NCI-H1694 treated with DMSO at 0.1 percent for 48 hours (cell line): ENCODE measurements around the gene MAGEB17.
"Not testable (repeated sequence)": the region's sequence is repeated elsewhere in the genome, so short reads cannot be mapped to it uniquely, and the experiment has no call there.

Experiments
- DNase-seq: peaks from one replicate; lab custom pipeline; 2025; lab: John Stamatoyannopoulos, UW

The MAGEB17 gene

GRCh38 chrX:16156692-16157331, 10.5 kb upstream of the MAGEB17 start:
- no peak for DNase-seq

- no peak for DNase-seq
These were observed 6.6 kb upstream of the MAGEB17 start for GRCh38 chrX:16160729-16161128.

- DNase-seq = not testable (repeated sequence)
These were observed 6.1 kb upstream of the MAGEB17 start for GRCh38 chrX:16161173-16161572.

GRCh38 chrX:16162391-16162790, 4.9 kb upstream of the MAGEB17 start:
- no peak for DNase-seq

- DNase-seq = no peak
These were observed 2.5 kb upstream of the MAGEB17 start for GRCh38 chrX:16164748-16165147.

- no peak for DNase-seq
These were observed 3.8 kb downstream of the MAGEB17 start for GRCh38 chrX:16171039-16171438.

- no peak for DNase-seq
These were observed 4.7 kb downstream of the MAGEB17 start for GRCh38 chrX:16171944-16172343.

- DNase-seq = no peak
These were observed 5.1 kb downstream of the MAGEB17 start for GRCh38 chrX:16172391-16172790.

- no peak for DNase-seq
These were observed 8.2 kb downstream of the MAGEB17 start for GRCh38 chrX:16175329-16176061.

- no peak for DNase-seq
These were observed 10.0 kb downstream of the MAGEB17 start for GRCh38 chrX:16177260-16177659.

GRCh38 chrX:16183843-16184242, 16.6 kb downstream of the MAGEB17 start:
- not testable (repeated sequence) for DNase-seq

- DNase-seq = no peak
These were observed 18.4 kb downstream of the MAGEB17 start for GRCh38 chrX:16185725-16186136.

- DNase-seq = no peak
These were observed 19.2 kb downstream of the MAGEB17 start for GRCh38 chrX:16186380-16187007.

GRCh38 chrX:16187024-16187760, 19.9 kb downstream of the MAGEB17 start:
- no peak for DNase-seq

- no peak for DNase-seq
These were observed 21.4 kb downstream of the MAGEB17 start for GRCh38 chrX:16188687-16189086.

GRCh38 chrX:16191605-16192004, 24.3 kb downstream of the MAGEB17 start:
- no peak for DNase-seq

- no peak for DNase-seq
These were observed 29.5 kb downstream of the MAGEB17 start for GRCh38 chrX:16196829-16197228.

GRCh38 chrX:16199343-16199742, 32.1 kb downstream of the MAGEB17 start:
- no peak for DNase-seq

GRCh38 chrX:16202943-16203342, 35.7 kb downstream of the MAGEB17 start:
- DNase-seq = no peak

- no peak for DNase-seq
These were observed 37.3 kb downstream of the MAGEB17 start for GRCh38 chrX:16204538-16204937.

- DNase-seq = no peak
These were observed 38.6 kb downstream of the MAGEB17 start for GRCh38 chrX:16205840-16206239.

GRCh38 chrX:16207634-16208033, 40.4 kb downstream of the MAGEB17 start:
- DNase-seq = no peak

- DNase-seq = no peak
These were observed 41.3 kb downstream of the MAGEB17 start for GRCh38 chrX:16208601-16209000.
